GM06990 (cell line): Measurements from ENCODE around the gene R3HDM4.
A peak's percentile ranks its signal among the peaks of the same experiment; 100 is the strongest.

Experiments
- DNase-seq: peaks from one replicate; pipeline ENCODE4 v3.0.0-alpha.2; 2011; ENCODE audit not compliant: insufficient read length; ENCODE audit errors: extremely low read depth
- H3K27me3 ChIP-seq: replicated peaks from 2 replicates; pipeline ENCODE4 v1.6.0; 2011; ENCODE audit warnings: low read length; ENCODE audit not compliant: control insufficient read depth, insufficient read depth
- H3K36me3 ChIP-seq: 2 replicates; pipeline ENCODE4 v1.5.1; 2011; ENCODE audit warnings: low read length; ENCODE audit not compliant: control insufficient read depth, insufficient read depth
- H3K4me3 ChIP-seq: replicated peaks from 2 replicates; pipeline ENCODE4 v1.5.1; 2011; ENCODE audit warnings: low read depth, mild to moderate bottlenecking, control low read depth, low read length
- TF ChIP-seq, protein P1 (sequence below): IDR thresholded peaks from 2 replicates; pipeline ENCODE4 v1.5.1; 2011; ENCODE audit warnings: low read length, control low read depth, mild to moderate bottlenecking, inconsistent platforms; ENCODE audit not compliant: insufficient read depth, poor library complexity, severe bottlenecking

The R3HDM4 gene

DNA sequence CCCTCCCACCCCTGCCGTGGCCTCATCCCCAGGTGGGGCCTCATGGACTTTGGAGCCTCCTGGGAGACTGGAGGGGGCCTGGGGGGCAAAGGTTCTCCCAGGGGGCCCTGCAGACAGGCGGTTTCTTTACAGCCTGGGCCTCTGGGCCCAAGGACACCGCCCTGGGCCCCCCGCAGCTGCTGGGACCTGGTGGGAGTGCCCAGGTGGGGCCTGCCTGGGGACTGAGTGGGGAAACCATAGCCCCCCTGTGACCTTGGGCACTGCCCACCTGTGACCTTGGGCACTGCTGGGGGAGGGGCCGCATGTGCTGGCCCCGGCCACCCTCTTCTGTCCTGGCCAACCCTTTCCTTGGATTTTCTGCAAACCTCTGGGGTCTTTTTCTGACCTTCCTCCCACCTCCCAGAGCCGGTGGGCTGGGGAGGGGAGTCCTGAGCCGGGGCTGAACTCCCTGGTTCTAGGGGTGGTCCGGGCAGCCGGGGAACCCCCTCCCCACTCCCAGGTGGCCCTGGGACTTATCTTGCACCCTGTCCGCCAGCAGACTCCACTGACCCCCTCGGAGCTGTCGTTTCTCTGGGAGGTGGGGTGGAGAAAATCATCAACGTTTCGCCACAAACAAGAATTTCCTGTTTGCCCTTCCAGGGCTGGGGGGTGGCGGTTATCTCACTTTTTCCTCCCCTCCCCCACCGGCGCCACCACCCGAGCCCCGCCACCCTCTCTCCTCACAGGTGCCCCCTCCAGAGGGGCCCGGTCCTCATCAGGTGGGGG lies 39.8 kb upstream of the R3HDM4 start:
- TF ChIP-seq, protein P1, sequence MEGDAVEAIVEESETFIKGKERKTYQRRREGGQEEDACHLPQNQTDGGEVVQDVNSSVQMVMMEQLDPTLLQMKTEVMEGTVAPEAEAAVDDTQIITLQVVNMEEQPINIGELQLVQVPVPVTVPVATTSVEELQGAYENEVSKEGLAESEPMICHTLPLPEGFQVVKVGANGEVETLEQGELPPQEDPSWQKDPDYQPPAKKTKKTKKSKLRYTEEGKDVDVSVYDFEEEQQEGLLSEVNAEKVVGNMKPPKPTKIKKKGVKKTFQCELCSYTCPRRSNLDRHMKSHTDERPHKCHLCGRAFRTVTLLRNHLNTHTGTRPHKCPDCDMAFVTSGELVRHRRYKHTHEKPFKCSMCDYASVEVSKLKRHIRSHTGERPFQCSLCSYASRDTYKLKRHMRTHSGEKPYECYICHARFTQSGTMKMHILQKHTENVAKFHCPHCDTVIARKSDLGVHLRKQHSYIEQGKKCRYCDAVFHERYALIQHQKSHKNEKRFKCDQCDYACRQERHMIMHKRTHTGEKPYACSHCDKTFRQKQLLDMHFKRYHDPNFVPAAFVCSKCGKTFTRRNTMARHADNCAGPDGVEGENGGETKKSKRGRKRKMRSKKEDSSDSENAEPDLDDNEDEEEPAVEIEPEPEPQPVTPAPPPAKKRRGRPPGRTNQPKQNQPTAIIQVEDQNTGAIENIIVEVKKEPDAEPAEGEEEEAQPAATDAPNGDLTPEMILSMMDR = no peak
- Histone ChIP-seq H3K4me3 (peak overlapping the region; percentile 50), H3K36me3 (peaks cover 2% of the 10 kb centered on the region; the same call in 1 of the 2 replicates), H3K27me3 (no peaks in the 10 kb centered on the region)
- DNase-seq = no peak

DNA sequence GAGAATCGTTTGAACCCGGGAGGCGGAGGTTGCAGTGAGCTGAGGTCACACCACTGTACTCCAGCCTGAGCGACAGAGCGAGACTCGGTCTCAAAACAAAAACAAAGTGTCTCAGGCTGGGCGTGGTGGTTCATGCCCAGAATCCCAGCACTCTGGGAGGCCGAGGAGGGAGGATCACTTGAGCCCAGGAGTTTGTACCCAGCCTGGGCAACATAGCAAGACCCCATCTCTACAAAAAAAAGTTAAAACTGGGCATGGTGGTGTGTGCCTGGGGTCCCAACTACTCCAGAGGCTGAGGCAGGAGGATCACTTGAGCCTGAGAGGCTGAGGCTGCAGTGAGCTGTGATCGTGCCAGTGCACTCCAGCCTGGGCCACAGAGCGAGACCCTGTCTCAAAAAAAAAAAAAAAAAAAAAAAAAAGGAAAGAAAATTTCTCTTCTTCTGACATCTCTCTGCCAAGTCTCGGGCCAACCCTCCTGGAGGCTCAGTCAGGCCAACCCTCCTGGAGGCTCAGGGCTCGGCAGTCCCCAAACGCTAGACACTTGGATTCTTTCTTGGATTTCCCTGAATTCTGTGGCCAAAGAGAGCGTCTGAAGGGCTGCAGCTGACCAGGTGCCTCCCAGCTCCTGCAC lies 39.1 kb upstream of the R3HDM4 start:
- no peak for DNase-seq
- peak overlapping the region; percentile 50 for H3K4me3 ChIP-seq
- H3K27me3 ChIP-seq = no peaks in the 10 kb centered on the region
- TF ChIP-seq, protein P1 = no peak
- H3K36me3 ChIP-seq = peaks cover 2% of the 10 kb centered on the region; the same call in 1 of the 2 replicates

DNA sequence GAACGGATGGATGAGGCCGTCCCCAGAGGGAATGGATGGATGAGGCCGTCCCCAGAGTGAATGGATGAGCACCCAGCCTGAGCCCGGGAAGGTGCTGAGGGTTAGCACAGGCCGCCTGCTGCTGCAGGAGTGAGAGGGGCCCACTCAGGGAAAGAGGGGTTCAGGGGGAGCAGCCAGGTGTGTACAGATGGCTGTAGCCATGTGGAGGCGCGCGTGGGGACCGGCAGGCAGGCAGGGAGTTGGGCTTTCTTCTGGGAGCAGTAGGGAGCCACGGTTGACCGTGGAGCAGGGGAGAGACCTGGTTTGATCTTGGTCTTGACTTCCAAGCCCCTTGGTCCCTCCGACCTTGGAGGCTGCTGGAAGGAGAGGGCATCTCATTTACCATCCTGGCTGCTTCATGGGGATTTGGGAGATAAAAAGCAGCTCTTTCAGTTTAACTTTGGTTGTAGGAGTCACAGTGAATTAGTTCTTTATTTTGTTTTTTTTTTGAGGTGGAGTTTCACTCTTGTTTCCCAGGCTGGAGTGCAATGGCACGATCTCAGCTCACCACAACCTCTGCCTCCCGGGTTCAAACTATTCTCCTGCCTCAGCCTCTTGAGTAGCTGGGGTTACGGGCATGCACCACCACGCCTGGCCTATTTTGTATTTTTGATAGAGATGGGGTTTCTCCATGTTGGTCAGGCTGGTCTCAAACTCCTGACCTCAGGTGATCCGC lies 37.5 kb upstream of the R3HDM4 start:
- H3K36me3 ChIP-seq = 0 out of 2 replicates have a peak, but pooled peaks cover 4% of the 10 kb centered on the region
- TF ChIP-seq, protein P1 = peak; percentile 3
- H3K4me3 ChIP-seq = peak overlapping the region; percentile 45
- H3K27me3 ChIP-seq = no peaks in the 10 kb centered on the region
- no peak for DNase-seq

DNA sequence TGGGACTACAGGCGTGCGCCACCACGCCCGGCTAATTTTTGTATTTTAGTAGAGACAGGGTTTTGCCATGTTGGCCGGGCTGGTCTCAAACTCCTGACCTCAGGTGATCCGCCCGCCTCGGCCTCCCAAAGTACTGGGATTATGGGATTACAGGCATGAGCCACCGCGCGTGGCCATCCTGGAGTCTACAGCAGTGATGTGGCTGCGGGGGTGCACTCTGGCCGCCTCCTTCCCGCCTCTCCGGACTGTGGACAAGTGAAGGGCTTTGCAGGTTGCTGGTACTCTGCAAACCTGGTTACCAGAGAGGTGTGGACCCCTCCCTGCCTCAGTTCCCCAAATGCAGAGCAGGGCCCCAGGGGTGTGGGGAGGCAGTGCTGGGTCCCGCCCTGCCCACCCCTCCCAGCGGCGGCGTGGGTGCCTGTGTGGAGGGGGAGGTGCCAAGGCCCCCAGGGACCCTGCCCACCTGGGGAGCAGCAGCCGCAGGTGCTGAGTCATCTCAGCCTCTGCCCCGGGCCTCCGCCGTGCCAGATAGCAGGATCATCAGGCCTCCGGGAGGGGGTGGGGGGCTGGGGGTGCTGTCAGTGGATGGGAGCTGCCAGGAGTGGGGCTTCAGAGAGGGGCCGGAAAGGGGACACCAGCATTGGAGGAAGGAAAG lies 36.0 kb upstream of the R3HDM4 start:
- peaks cover 7% of the 10 kb centered on the region for H3K36me3 ChIP-seq
- peak; percentile 85 for DNase-seq
- TF ChIP-seq, protein P1 = no peak
- H3K4me3 ChIP-seq = peak overlapping the region; percentile 5; the same call in 1 of the 2 replicates
- H3K27me3 ChIP-seq = no peaks in the 10 kb centered on the region

DNA sequence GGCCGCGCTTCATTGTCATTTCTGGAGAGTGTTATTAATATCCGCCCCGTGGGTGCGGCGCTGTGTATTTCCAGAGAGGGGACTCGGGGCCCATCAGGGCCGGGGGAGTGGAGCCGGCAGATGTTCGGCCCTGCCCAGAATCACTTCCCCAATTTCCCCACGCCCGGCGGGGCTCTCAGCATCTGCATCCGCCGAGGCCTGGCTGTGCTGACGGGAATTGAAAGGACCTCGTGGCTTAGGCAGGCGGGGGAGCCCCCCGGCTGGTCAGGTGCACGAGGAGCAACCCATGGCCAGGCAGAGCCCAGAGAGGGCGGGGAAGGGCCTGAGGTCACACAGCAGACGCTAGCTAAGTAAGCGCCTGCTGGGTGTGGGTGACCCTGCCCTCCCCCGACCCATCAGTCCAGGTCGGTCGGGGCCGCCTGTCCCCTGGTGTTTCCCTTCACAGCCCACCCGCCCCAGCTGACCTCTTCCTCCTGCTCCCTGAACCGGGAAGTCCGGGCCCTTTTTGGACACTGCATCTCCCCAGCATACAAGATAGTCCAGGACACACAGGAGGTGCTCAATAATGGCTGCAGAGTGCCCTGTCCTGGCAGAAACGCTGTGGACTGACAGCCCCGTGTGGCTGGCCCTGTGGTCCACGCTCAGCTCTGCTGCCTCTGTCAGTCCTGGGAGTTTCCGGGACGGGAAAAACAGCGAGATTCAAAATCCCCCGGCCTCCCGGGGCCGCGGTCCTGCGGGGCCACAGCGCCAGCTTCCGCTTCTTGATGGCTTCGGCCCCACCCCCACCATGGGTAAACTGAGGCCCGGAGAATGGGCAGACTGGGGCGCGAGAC lies 34.9 kb upstream of the R3HDM4 start:
- TF ChIP-seq, protein P1 = no peak
- H3K27me3 ChIP-seq = no peaks in the 10 kb centered on the region
- peak; percentile 96 for DNase-seq
- peaks cover 11% of the 10 kb centered on the region for H3K36me3 ChIP-seq
- peak overlapping the region; percentile 53 for H3K4me3 ChIP-seq
